ENCODE data around the gene HTD2. TPM values are rescaled to one million over a fixed set of nuclear protein-coding genes. Genes with fewer than 3 reads are reported as not detected.

HTD2 gene
- total RNA-seq, 1 experiment from 2014 or later: 7.9 TPM

DNA sequence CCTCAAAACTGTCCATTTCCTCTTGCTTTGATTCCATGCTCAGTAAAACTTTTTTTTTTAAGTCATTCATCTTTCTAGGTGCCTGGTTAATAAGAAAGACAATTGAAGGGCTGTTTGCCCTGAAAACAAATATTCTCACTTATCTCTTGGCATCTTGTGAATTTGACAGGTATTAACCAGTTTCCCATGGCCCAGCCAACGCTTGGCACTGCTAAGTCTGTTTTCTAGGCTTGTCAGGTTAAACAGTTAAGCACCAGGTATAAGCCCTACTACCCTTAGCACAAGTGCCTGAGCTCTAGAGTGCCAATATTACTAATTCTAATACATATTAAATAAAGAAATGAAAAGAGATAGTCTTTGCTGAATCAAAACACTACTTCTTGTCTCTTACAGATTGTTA is 62.7 kb downstream of the HTD2 start:
- Histone ChIP-seq H3K27me3 (ENCODE audit: control insufficient read depth, insufficient read depth, low read length) (no peaks in the 10 kb centered on the region), H3K36me3 (ENCODE audit: control insufficient read depth, insufficient read depth, low read length) (no peaks in the 10 kb centered on the region), H3K4me3 (ENCODE audit: low read depth in 2 of 2, low read length in 2 of 2) (no peak overlapping the region), H3K4me1 (ENCODE audit: control insufficient read depth, insufficient read depth, low read length) (no peaks in the 10 kb centered on the region), H3K27ac (ENCODE audit: low read length) (no peak overlapping the region), H3K9me3 (ENCODE audit: control insufficient read depth, insufficient read depth, low read depth, low read length) (no peaks in the 10 kb centered on the region)
- BruUV-seq (replicated peaks): no TSS peak
- TF ChIP-seq SIN3A (IDR thresholded peaks at IDR 0.05; ENCODE audit: borderline replicate concordance, insufficient read depth, low read depth, low read length): no peak
- no peak for TF ChIP-seq POLR2AphosphoS5 (IDR thresholded peaks at IDR 0.05; ENCODE audit: low read depth, low read length)
- TF ChIP-seq, protein P1, sequence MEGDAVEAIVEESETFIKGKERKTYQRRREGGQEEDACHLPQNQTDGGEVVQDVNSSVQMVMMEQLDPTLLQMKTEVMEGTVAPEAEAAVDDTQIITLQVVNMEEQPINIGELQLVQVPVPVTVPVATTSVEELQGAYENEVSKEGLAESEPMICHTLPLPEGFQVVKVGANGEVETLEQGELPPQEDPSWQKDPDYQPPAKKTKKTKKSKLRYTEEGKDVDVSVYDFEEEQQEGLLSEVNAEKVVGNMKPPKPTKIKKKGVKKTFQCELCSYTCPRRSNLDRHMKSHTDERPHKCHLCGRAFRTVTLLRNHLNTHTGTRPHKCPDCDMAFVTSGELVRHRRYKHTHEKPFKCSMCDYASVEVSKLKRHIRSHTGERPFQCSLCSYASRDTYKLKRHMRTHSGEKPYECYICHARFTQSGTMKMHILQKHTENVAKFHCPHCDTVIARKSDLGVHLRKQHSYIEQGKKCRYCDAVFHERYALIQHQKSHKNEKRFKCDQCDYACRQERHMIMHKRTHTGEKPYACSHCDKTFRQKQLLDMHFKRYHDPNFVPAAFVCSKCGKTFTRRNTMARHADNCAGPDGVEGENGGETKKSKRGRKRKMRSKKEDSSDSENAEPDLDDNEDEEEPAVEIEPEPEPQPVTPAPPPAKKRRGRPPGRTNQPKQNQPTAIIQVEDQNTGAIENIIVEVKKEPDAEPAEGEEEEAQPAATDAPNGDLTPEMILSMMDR (IDR thresholded peaks at IDR 0.05): no peak
- TF ChIP-seq TCF7L2 (IDR thresholded peaks at IDR 0.05; ENCODE audit: low read depth, low read length): no peak
- TF ChIP-seq, protein P2, sequence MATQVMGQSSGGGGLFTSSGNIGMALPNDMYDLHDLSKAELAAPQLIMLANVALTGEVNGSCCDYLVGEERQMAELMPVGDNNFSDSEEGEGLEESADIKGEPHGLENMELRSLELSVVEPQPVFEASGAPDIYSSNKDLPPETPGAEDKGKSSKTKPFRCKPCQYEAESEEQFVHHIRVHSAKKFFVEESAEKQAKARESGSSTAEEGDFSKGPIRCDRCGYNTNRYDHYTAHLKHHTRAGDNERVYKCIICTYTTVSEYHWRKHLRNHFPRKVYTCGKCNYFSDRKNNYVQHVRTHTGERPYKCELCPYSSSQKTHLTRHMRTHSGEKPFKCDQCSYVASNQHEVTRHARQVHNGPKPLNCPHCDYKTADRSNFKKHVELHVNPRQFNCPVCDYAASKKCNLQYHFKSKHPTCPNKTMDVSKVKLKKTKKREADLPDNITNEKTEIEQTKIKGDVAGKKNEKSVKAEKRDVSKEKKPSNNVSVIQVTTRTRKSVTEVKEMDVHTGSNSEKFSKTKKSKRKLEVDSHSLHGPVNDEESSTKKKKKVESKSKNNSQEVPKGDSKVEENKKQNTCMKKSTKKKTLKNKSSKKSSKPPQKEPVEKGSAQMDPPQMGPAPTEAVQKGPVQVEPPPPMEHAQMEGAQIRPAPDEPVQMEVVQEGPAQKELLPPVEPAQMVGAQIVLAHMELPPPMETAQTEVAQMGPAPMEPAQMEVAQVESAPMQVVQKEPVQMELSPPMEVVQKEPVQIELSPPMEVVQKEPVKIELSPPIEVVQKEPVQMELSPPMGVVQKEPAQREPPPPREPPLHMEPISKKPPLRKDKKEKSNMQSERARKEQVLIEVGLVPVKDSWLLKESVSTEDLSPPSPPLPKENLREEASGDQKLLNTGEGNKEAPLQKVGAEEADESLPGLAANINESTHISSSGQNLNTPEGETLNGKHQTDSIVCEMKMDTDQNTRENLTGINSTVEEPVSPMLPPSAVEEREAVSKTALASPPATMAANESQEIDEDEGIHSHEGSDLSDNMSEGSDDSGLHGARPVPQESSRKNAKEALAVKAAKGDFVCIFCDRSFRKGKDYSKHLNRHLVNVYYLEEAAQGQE (IDR thresholded peaks at IDR 0.05; ENCODE audit: insufficient read depth in 1 of 2, low read depth in 2 of 2, low read length in 1 of 2): no peak
- CTCF ChIA-PET: no interaction called here
- ATAC-seq (no peak), DNase-seq (ENCODE audit: low read depth, low spot score) (no peak)
- in situ Hi-C loops (cut with HindIII; ENCODE audit: low pct_unique_long_range_greater_than_20kb, low sequenced_read_pairs): no loop called here
- POLR2A ChIA-PET: no interaction called here
- intact Hi-C loops (cut with micrococcal nuclease; ENCODE audit: unreplicated experiment): no loop called here

Other genes with a start within 250 kb of the HTD2 start
- not detected for gene DNASE1L3, start 95.5 kb upstream of the HTD2 start, total RNA-seq (2021; ENCODE audit: unreplicated experiment)
- 18.9 TPM for gene ABHD6, start 68.7 kb upstream of the HTD2 start, total RNA-seq (2021; ENCODE audit: unreplicated experiment)
- 16.4 TPM for gene RPP14, start 275 bp upstream of the HTD2 start, total RNA-seq (2021; ENCODE audit: unreplicated experiment)
- 14.2 TPM for gene PXK, start 26.4 kb downstream of the HTD2 start, total RNA-seq (2021; ENCODE audit: unreplicated experiment)
- 66.6 TPM for gene PDHB, start 127.3 kb downstream of the HTD2 start, total RNA-seq (2021; ENCODE audit: unreplicated experiment)
- gene KCTD6, start 185.6 kb downstream of the HTD2 start, total RNA-seq (2021; ENCODE audit: unreplicated experiment): 18.3 TPM
- 3.2 TPM for gene ACOX2, start 230.7 kb downstream of the HTD2 start, total RNA-seq (2021; ENCODE audit: unreplicated experiment)

Data from Panc1 (cell line).